Activated CD4-positive, alpha-beta T cell treated with anti-CD3 and anti-CD28 coated beads, Interleukin-2, amount 50 U/mL, for 1 hour (primary cell): ENCODE results near the gene PCDHA3.
"Not testable (repeated sequence)": the region's sequence is repeated elsewhere in the genome, so short reads cannot be mapped to it uniquely, and the experiment has no call there.

Experiments used
- DNase-seq: peaks from one replicate; pipeline ENCODE4 v3.0.0-alpha.2; 2020

Gene PCDHA3

GRCh38 chr5:140821375-140822280 is 20.8 kb downstream of the PCDHA3 start, which contains the start of gene PCDHA5:
Gene PCDHA5, plus strand, starts transcription at chr5:140821613.
- no peak for DNase-seq

- DNase-seq: no peak
Observed at GRCh38 chr5:140822281-140822629, 21.4 kb downstream of the PCDHA3 start.

GRCh38 chr5:140822969-140823368 is 22.1 kb downstream of the PCDHA3 start:
- not testable (repeated sequence) for DNase-seq

- DNase-seq: no peak
Observed at GRCh38 chr5:140823475-140823874, 22.6 kb downstream of the PCDHA3 start.

GRCh38 chr5:140827704-140828361 is 27.0 kb downstream of the PCDHA3 start, which contains the start of gene PCDHA6:
Gene PCDHA6, plus strand, starts transcription at chr5:140827960. Its CDS starts 132 bp downstream, at chr5:140828092.
- no peak for DNase-seq

- no peak for DNase-seq
Observed at GRCh38 chr5:140828362-140828737, 27.5 kb downstream of the PCDHA3 start.

- not testable (repeated sequence) for DNase-seq
Observed at GRCh38 chr5:140829511-140830501, 28.9 kb downstream of the PCDHA3 start.

- DNase-seq: no peak
Observed at GRCh38 chr5:140833993-140834392, 33.1 kb downstream of the PCDHA3 start, which contains the start of gene PCDHA7. Gene PCDHA7, plus strand, starts transcription at chr5:140834269. Its CDS starts 115 bp downstream, at chr5:140834384.

- not testable (repeated sequence) for DNase-seq
Observed at GRCh38 chr5:140834439-140835008, 33.7 kb downstream of the PCDHA3 start.

- DNase-seq: no peak
Observed at GRCh38 chr5:140835622-140836510, 35.0 kb downstream of the PCDHA3 start.

- DNase-seq: no peak
Observed at GRCh38 chr5:140840978-140841962, 40.4 kb downstream of the PCDHA3 start, which contains the start of gene PCDHA8. Gene PCDHA8, plus strand, starts transcription at chr5:140841187. Its CDS starts 135 bp downstream, at chr5:140841322.

- no peak for DNase-seq
Observed at GRCh38 chr5:140842798-140843733, 42.2 kb downstream of the PCDHA3 start.

GRCh38 chr5:140848139-140849102 is 47.6 kb downstream of the PCDHA3 start, which contains the start of gene PCDHA9:
Gene PCDHA9, plus strand, starts transcription at chr5:140848382. Its CDS starts 114 bp downstream, at chr5:140848496.
- not testable (repeated sequence) for DNase-seq

GRCh38 chr5:140849831-140850634 is 49.2 kb downstream of the PCDHA3 start:
- DNase-seq: not testable (repeated sequence)
